GM10266 (cell line): Measurements from ENCODE around the gene COL4A6.

ENCODE experiments used
- DNase-seq: peaks from one replicate; pipeline ENCODE4 v3.0.0; 2012; ENCODE audit errors: extremely low spot score
- CTCF ChIP-seq: IDR thresholded peaks from 2 replicates; pipeline ENCODE4 v1.5.1; 2012; ENCODE audit warnings: mild to moderate bottlenecking, low read depth; ENCODE audit not compliant: control insufficient read depth, insufficient read depth; ENCODE audit errors: missing control alignments

Gene COL4A6

GRCh38 chrX:108117988-108118387 is 320.2 kb downstream of the COL4A6 start:
- no peak for DNase-seq
- TF ChIP-seq CTCF = no peak

GRCh38 chrX:108114541-108114940 is 323.7 kb downstream of the COL4A6 start:
- DNase-seq = no peak

More at GRCh38 chrX:108114541-108114940, 323.7 kb downstream of the COL4A6 start:
- no peak for TF ChIP-seq CTCF
